Caco-2 (cell line): ENCODE measurements around the gene DSCAML1. TPM values are rescaled to one million over a fixed set of nuclear protein-coding genes. Genes with fewer than 3 reads are reported as not detected.

ENCODE experiments used
- BruUV-seq: library from RNA; stranded (reverse); fragments of 400-500 nt; replicated peaks from 2 replicates; lab custom pipeline; 2021; lab: Mats Ljungman, UMichigan
- CTCF ChIA-PET: fragments of 300-600 bp; sonication (Branson Sonifier 250); formaldehyde crosslinking; loops from one replicate; lab custom pipeline; 2022; ENCODE audit warnings: antibody characterized with exemption; lab: Charles Lee
- POLR2A ChIA-PET: fragments of 300-600 bp; sonication (Branson Sonifier 250); formaldehyde crosslinking; loops from one replicate; lab custom pipeline; 2022; ENCODE audit warnings: antibody characterized with exemption; lab: Charles Lee
- DNase-seq, 2 experiments: peaks; one replicate each; pipeline versions ENCODE4 v3.0.0 to v3.0.0-alpha.2; 2020 to 2022
- H3K27me3 ChIP-seq: replicated peaks from 2 replicates; pipeline ENCODE4 v1.6.0; 2011; ENCODE audit warnings: low read length; ENCODE audit not compliant: control insufficient read depth, insufficient read depth
- H3K36me3 ChIP-seq: 2 replicates; pipeline ENCODE4 v1.5.1; 2011; ENCODE audit warnings: low read length; ENCODE audit not compliant: control insufficient read depth, insufficient read depth
- H3K4me1 ChIP-seq: fragments of 250-450 bp; sonication (Bioruptor Pico); 2 replicates; pipeline ENCODE4 v1.5.1; 2020; ENCODE audit warnings: mild to moderate bottlenecking
- H3K4me3 ChIP-seq: 2 replicates; pipeline ENCODE4 v1.5.1; 2011; ENCODE audit warnings: low read depth, mild to moderate bottlenecking, control low read depth, low read length
- H3K9me3 ChIP-seq: fragments of 250-450 bp; sonication (Bioruptor Pico); 2 replicates; pipeline ENCODE4 v1.5.1; 2020; ENCODE audit warnings: mild to moderate bottlenecking, moderate library complexity
- H3K27ac Mint-ChIP-seq: one replicate; pipeline ENCODE4 v1.8.0; 2022; ENCODE audit warnings: mixed read lengths; ENCODE audit not compliant: unreplicated experiment
- H3K27me3 Mint-ChIP-seq: one replicate; pipeline ENCODE4 v1.8.0; 2022; ENCODE audit warnings: mixed read lengths; ENCODE audit not compliant: insufficient read depth, unreplicated experiment
- H3K36me3 Mint-ChIP-seq: one replicate; pipeline ENCODE4 v1.8.0; 2022; ENCODE audit warnings: mild to moderate bottlenecking, mixed read lengths; ENCODE audit not compliant: insufficient read depth, unreplicated experiment
- H3K4me1 Mint-ChIP-seq: one replicate; pipeline ENCODE4 v1.8.0; 2022; ENCODE audit warnings: low read depth, mixed read lengths; ENCODE audit not compliant: unreplicated experiment
- H3K4me3 Mint-ChIP-seq: one replicate; pipeline ENCODE4 v1.8.0; 2022; ENCODE audit warnings: mild to moderate bottlenecking, moderate library complexity, mixed read lengths; ENCODE audit not compliant: unreplicated experiment
- H3K9me3 Mint-ChIP-seq: one replicate; pipeline ENCODE4 v1.8.0; 2022; ENCODE audit warnings: mixed read lengths; ENCODE audit not compliant: unreplicated experiment
- intact Hi-C: fragments of 100-400 bp; cut with micrococcal nuclease; formaldehyde crosslinking; loops from one replicate; pipeline ENCODE4 v1.10.0; 2022; ENCODE audit not compliant: unreplicated experiment
- total RNA-seq: library from RNA; stranded (reverse); gene quantifications from 2 replicates; pipeline ENCODE4 v1.2.3, GENCODE V29; 2022
- TF ChIP-seq, protein P1 (sequence below), 2 experiments: fragments of 200-600 bp in 1 of 2; IDR thresholded peaks; 1 replicate in 1 of 2; 2 replicates in 1 of 2; pipeline versions ENCODE4 v1.5.1 to v1.8.0; 2011 to 2022; ENCODE audit warnings: antibody characterized with exemption in 1 of 2, control low read depth in 1 of 2, inconsistent platforms in 1 of 2, low read depth in 1 of 2, low read length in 1 of 2, mild to moderate bottlenecking in 1 of 2, moderate library complexity in 1 of 2; ENCODE audit not compliant: insufficient read depth in 1 of 2, severe bottlenecking in 1 of 2, unreplicated experiment in 1 of 2

Gene DSCAML1
- total RNA-seq, 1 experiment from 2014 or later: not detected

DNA sequence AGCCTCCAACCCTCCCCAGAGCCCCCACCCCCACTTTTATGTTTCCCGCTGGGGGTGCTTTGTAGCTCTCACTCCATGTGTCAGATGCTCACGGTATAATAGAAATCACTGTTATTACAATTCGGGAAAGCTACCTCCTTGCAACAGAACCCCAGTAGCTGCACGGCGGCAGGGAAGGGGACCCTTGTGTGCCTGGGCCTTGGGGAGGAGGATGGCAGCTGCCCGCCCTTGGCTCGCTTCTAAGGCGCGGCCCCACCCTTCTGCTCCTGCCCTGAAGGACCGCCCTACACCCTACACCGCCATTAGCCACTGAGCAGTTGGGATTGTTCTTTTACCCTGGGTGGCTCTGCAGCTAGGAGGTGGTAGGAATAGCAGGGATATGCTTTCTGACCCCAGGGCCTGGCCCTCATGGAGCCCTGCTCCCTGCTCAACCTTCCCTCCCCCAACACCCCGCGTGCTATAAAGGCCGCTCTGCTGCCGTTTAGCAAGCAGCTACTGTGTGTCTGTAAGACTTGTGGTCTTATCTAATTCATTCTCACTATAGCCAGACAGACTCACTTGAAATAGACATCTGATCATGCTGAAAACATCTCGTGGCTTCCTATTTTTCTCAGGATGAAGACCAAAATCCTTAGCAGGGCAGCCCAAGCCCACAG, 249.7 kb downstream of the DSCAML1 start:
- no peak overlapping the region for H3K4me3 Mint-ChIP-seq
- H3K27ac Mint-ChIP-seq: no peak overlapping the region

DNA sequence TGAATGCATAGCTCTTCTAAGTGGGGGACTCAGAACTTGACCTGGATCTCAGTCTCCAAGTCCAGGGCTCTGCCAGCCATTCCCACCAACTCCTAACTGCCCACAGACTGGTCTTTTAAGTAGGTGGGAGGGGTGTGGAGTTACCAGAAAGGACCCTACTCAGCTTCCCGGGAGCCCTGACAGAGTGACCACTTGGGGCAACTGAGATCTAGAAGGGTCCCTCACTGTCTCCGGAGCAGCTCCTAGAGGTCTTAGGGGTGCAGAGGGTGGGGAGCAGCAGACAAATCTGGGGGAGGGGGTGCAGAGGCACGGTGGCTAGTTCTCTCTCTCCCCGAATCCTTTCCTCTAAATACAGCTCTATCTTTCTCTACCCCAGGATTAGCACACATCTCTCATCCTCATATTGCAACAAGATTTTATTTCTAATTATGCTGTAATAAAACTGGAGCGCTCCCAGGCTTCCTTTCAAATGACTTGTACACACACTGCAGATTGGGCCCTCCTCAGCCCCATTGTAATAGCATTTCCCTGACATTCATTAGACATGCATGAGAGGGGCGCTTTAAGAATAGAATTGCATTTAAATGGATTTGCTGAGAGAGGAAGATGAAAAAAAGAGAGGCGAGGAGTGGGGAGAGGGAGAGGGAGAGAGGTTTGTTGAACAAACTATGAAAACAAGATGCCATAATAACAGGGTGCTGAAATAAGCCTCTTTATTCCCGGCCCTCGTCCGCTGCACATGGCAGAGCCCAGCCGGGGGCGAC, 250.4 kb downstream of the DSCAML1 start:
- no peak overlapping the region for H3K27ac Mint-ChIP-seq
- no peak overlapping the region for H3K4me3 Mint-ChIP-seq
- H3K4me1 ChIP-seq: no peaks in the 10 kb centered on the region
- intact Hi-C loops: no loop called here
- no peaks in the 10 kb centered on the region for H3K9me3 ChIP-seq
- H3K4me3 ChIP-seq: no peak overlapping the region
- H3K27me3 ChIP-seq: no peaks in the 10 kb centered on the region
- TF ChIP-seq, protein P1, sequence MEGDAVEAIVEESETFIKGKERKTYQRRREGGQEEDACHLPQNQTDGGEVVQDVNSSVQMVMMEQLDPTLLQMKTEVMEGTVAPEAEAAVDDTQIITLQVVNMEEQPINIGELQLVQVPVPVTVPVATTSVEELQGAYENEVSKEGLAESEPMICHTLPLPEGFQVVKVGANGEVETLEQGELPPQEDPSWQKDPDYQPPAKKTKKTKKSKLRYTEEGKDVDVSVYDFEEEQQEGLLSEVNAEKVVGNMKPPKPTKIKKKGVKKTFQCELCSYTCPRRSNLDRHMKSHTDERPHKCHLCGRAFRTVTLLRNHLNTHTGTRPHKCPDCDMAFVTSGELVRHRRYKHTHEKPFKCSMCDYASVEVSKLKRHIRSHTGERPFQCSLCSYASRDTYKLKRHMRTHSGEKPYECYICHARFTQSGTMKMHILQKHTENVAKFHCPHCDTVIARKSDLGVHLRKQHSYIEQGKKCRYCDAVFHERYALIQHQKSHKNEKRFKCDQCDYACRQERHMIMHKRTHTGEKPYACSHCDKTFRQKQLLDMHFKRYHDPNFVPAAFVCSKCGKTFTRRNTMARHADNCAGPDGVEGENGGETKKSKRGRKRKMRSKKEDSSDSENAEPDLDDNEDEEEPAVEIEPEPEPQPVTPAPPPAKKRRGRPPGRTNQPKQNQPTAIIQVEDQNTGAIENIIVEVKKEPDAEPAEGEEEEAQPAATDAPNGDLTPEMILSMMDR (IDR thresholded peaks at IDR 0.05; ENCODE audit: insufficient read depth in 1 of 2, low read depth in 1 of 2, low read length in 1 of 2, severe bottlenecking in 1 of 2, unreplicated experiment in 1 of 2): no peak
- H3K36me3 ChIP-seq: no peaks in the 10 kb centered on the region
- H3K36me3 Mint-ChIP-seq: no peaks in the 10 kb centered on the region
- ChIA-PET POLR2A (no interaction called here), CTCF (interaction anchor here (0.6 kb wide), 1 partner anchor 390 kb away, joined by 3 read pairs; no protein-coding TSS in a partner anchor)
- no peak for DNase-seq
- peaks cover 19% of the 10 kb centered on the region for H3K27me3 Mint-ChIP-seq
- H3K9me3 Mint-ChIP-seq: no peaks in the 10 kb centered on the region
- BruUV-seq: no TSS peak
- H3K4me1 Mint-ChIP-seq: peaks cover 8% of the 10 kb centered on the region

More for the DNA sequence above, 249.7 kb downstream of the DSCAML1 start:
- no TSS peak for BruUV-seq
- no peaks in the 10 kb centered on the region for H3K9me3 ChIP-seq
- POLR2A ChIA-PET: no interaction called here
- no peaks in the 10 kb centered on the region for H3K36me3 ChIP-seq
- no peak overlapping the region for H3K4me3 ChIP-seq
- Mint-ChIP-seq H3K27me3 (peaks cover 19% of the 10 kb centered on the region), H3K9me3 (no peaks in the 10 kb centered on the region), H3K4me1 (peaks cover 8% of the 10 kb centered on the region), H3K36me3 (no peaks in the 10 kb centered on the region)
- DNase-seq: no peak
- intact Hi-C loops: no loop called here
- CTCF ChIA-PET: interaction anchor here (0.6 to 1.2 kb wide), 3 partner anchors 121 to 390 kb away, joined by 3 to 4 read pairs (median 3); no protein-coding TSS in a partner anchor
- no peaks in the 10 kb centered on the region for H3K4me1 ChIP-seq
- TF ChIP-seq, protein P1 (IDR thresholded peaks at IDR 0.05; ENCODE audit: insufficient read depth in 1 of 2, low read depth in 1 of 2, low read length in 1 of 2, severe bottlenecking in 1 of 2, unreplicated experiment in 1 of 2): no peak
- H3K27me3 ChIP-seq: no peaks in the 10 kb centered on the region; the same call in 1 of the 2 replicates

DNA sequence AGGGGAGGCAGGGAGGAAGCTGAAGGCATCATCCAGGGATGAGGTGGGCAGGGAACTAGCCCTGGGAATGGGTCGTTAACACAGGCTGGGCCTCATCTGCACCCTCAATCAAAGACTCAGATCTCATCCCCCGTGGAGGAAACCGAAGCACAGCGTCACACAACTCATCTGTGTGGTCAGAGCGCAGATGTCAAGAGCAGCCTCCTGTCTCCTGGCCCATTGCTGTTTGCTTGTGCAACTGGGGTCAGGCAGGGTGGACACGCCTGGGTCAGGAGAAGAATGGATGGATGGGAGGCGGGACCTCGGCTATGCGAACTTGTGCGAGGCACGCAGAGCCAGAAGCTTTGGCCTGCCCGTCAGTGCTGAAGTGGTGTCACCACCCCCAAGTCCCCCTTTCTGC, 251.3 kb downstream of the DSCAML1 start:
- H3K4me1 ChIP-seq: no peaks in the 10 kb centered on the region
- Mint-ChIP-seq H3K9me3 (no peaks in the 10 kb centered on the region), H3K4me1 (peaks cover 8% of the 10 kb centered on the region), H3K36me3 (no peaks in the 10 kb centered on the region), H3K27me3 (peaks cover 20% of the 10 kb centered on the region), H3K4me3 (no peak overlapping the region), H3K27ac (no peak overlapping the region)
- no TSS peak for BruUV-seq
- no peaks in the 10 kb centered on the region for H3K36me3 ChIP-seq
- ChIA-PET POLR2A (no interaction called here), CTCF (no interaction called here)
- TF ChIP-seq, protein P1 (IDR thresholded peaks at IDR 0.05; ENCODE audit: insufficient read depth in 1 of 2, low read depth in 1 of 2, low read length in 1 of 2, severe bottlenecking in 1 of 2, unreplicated experiment in 1 of 2): no peak
- H3K27me3 ChIP-seq: no peaks in the 10 kb centered on the region
- no peaks in the 10 kb centered on the region for H3K9me3 ChIP-seq
- intact Hi-C loops: no loop called here
- no peak overlapping the region for H3K4me3 ChIP-seq
- no peak for DNase-seq
